Measurements from ENCODE around the gene AUTS2. TPM values are rescaled to one million over a fixed set of nuclear protein-coding genes. Genes with fewer than 3 reads are reported as not detected.

AUTS2 gene
- total RNA-seq, 1 experiment from 2014 or later: 42.1 TPM

DNA sequence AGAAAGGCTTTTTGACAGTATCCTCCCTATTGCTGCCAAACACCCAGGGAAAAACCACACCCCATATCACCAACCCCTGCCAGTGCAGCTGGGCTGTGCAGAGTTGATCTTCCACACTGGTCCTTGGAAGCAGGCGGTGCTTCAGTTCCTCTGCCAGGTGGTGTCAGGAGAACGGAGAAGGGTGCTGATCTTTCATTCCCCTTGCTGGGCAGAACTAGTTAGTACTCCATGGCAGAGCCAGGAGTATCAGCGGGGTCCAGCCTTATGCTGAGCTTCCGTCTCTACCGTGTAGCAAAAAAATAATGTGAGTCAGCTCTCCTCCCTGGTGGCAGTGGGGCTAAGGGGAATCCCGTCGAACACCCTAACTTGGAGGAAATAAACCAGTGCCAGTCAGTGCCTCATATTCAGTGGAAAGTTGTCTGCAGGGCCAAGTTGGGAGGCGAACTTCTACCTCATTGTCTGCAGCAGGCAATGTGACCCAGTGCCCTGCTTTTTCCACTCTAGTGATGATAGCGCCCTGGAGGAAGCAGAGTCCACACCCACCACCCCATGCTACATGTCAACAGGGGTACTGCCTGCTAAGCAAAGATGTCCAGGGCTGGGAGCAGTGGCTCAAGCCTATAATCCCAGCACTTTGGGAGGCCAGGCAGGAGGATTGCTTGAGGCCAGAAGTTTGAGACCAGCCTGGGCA is 175.4 kb downstream of the AUTS2 start:
- CTCF ChIA-PET: no interaction called here

DNA sequence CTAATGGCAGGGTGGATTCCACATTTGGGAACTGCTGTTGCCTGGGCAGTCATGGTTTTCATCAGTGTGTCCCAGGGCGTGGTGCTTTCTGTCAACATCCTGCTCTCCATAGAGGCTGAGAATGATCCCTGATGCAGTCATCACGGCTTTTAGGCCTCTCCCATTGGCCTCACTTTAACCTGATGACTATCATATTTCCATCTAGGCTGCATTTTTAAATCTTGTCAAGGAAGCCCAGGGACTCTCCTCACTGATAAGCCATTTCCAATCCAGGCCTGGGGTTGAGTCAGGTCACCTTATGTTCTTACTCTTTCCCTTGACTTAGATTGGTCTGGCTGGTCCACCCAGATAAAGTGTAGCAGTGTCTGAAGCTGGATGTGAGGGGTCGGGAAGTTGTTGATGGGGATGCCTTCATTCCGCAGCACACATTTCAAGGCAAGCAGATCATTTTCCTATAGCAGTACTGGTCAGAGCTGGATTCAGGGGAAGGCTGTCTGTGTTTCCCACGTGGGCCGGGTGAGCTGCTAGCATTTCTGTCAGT is 177.0 kb downstream of the AUTS2 start:
- no peak overlapping the region for H3K27ac ChIP-seq (ENCODE audit: low read depth, low read length, poor library complexity, severe bottlenecking)
- H3K9me3 ChIP-seq (ENCODE audit: low read depth, low read length, poor library complexity, severe bottlenecking): no peaks in the 10 kb centered on the region
- ChIA-PET CTCF (no interaction called here), POLR2A (ENCODE audit: low non-redundant PET) (no interaction called here)
- no peak for DNase-seq (ENCODE audit: low spot score)
- no peaks in the 10 kb centered on the region for H3K36me3 ChIP-seq (ENCODE audit: insufficient read depth, low read length, poor library complexity, severe bottlenecking)
- intact Hi-C loops (cut with micrococcal nuclease; ENCODE audit: unreplicated experiment): no loop called here
- no peaks in the 10 kb centered on the region for H3K27me3 ChIP-seq (replicated peaks; ENCODE audit: insufficient read depth, low read depth, low read length, poor library complexity)
- H3K4me1 ChIP-seq (ENCODE audit: insufficient read depth, low read length, poor library complexity, severe bottlenecking): peaks cover 8% of the 10 kb centered on the region
- TF ChIP-seq EZH2 (IDR thresholded peaks at IDR 0.05; ENCODE audit: borderline replicate concordance, low read depth, low read length, poor library complexity, severe bottlenecking): no peak
- TF ChIP-seq CTCF (conservative IDR thresholded peaks at IDR 0.05; ENCODE audit: low read depth, low read length): no peak
- no peak overlapping the region for H3K4me3 ChIP-seq (ENCODE audit: low read depth, low read length, poor library complexity, severe bottlenecking)
- no TSS peak for BruUV-seq (replicated peaks)

More for the DNA sequence above, 175.4 kb downstream of the AUTS2 start:
- TF ChIP-seq CTCF (conservative IDR thresholded peaks at IDR 0.05; ENCODE audit: low read depth, low read length) (no peak), EZH2 (IDR thresholded peaks at IDR 0.05; ENCODE audit: borderline replicate concordance, low read depth, low read length, poor library complexity, severe bottlenecking) (no peak)
- Histone ChIP-seq H3K27me3 (replicated peaks; ENCODE audit: insufficient read depth, low read depth, low read length, poor library complexity) (no peaks in the 10 kb centered on the region), H3K4me1 (ENCODE audit: insufficient read depth, low read length, poor library complexity, severe bottlenecking) (peaks cover 23% of the 10 kb centered on the region), H3K4me3 (ENCODE audit: low read depth, low read length, poor library complexity, severe bottlenecking) (no peak overlapping the region), H3K36me3 (ENCODE audit: insufficient read depth, low read length, poor library complexity, severe bottlenecking) (no peaks in the 10 kb centered on the region), H3K27ac (ENCODE audit: low read depth, low read length, poor library complexity, severe bottlenecking) (no peak overlapping the region), H3K9me3 (ENCODE audit: low read depth, low read length, poor library complexity, severe bottlenecking) (no peaks in the 10 kb centered on the region)
- POLR2A ChIA-PET (ENCODE audit: low non-redundant PET): no interaction called here
- intact Hi-C loops (cut with micrococcal nuclease; ENCODE audit: unreplicated experiment): no loop called here
- no peak for DNase-seq (ENCODE audit: low spot score)
- no TSS peak for BruUV-seq (replicated peaks)

DNA sequence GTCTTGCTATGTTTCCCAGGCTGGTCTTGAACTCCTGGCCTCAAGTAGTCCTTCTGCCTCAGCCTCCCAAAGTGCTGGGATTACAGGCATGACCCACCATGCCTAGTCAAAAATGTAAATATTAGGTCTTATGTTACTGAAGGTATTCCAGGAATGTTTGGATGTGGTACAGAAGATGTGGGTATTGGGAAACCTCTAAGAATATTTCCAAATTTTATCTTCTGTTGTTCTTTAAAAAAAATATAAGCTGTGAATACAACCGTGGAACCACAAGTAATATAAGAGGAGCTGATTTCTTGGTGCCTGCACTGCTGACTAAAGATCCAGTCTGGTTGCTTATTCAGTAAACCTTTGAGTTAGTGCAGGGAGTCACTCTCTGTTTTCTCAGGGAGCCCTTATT is 178.3 kb downstream of the AUTS2 start:
- Histone ChIP-seq H3K4me3 (ENCODE audit: low read depth, low read length, poor library complexity, severe bottlenecking) (no peak overlapping the region), H3K9me3 (ENCODE audit: low read depth, low read length, poor library complexity, severe bottlenecking) (no peaks in the 10 kb centered on the region), H3K27ac (ENCODE audit: low read depth, low read length, poor library complexity, severe bottlenecking) (no peak overlapping the region), H3K27me3 (replicated peaks; ENCODE audit: insufficient read depth, low read depth, low read length, poor library complexity) (no peaks in the 10 kb centered on the region), H3K36me3 (ENCODE audit: insufficient read depth, low read length, poor library complexity, severe bottlenecking) (no peaks in the 10 kb centered on the region), H3K4me1 (ENCODE audit: insufficient read depth, low read length, poor library complexity, severe bottlenecking) (no peaks in the 10 kb centered on the region)
- intact Hi-C loops (cut with micrococcal nuclease; ENCODE audit: unreplicated experiment): no loop called here
- no TSS peak for BruUV-seq (replicated peaks)
- ChIA-PET CTCF (no interaction called here), POLR2A (ENCODE audit: low non-redundant PET) (no interaction called here)
- TF ChIP-seq EZH2 (IDR thresholded peaks at IDR 0.05; ENCODE audit: borderline replicate concordance, low read depth, low read length, poor library complexity, severe bottlenecking) (no peak), CTCF (conservative IDR thresholded peaks at IDR 0.05; ENCODE audit: low read depth, low read length) (no peak)
- DNase-seq (ENCODE audit: low spot score): no peak

Data from A673 (cell line).